Measurements from ENCODE around the gene KCTD21.

KCTD21 gene

GRCh38 chr11:78138694-78139421 is 49.6 kb downstream of the KCTD21 start:
- TF ChIP-seq MAX (IDR thresholded peaks at IDR 0.05), result no peak

DNA sequence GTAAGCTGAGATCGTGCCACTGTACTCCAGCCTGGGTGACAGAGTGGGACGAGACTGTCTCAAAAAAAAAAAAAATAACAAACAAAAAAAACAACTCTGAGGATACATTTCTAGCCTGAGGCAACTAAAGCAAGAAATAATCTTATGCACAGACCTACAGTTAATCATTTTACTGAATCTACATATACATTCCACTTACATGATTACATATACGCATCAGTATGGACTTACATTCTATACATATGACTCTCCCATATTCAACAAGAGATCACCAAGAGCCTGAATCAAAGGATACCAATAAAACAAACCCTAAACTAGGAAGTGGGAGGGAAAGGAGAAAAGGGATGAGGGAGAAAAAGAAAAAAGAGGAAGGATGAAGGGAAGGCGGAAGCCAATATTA is 50.1 kb downstream of the KCTD21 start:
- no peak for TF ChIP-seq TEAD4 (IDR thresholded peaks at IDR 0.05)
- TF ChIP-seq ZBTB7A (IDR thresholded peaks at IDR 0.05; ENCODE audit: low read depth), result no peak
- no peak for TF ChIP-seq CREB1 (IDR thresholded peaks at IDR 0.05; ENCODE audit: low read depth)
- no peak for TF ChIP-seq CEBPB (IDR thresholded peaks at IDR 0.05)
- TF ChIP-seq MAX (IDR thresholded peaks at IDR 0.05), result no peak
- TF ChIP-seq FOXM1 (IDR thresholded peaks at IDR 0.05; ENCODE audit: borderline replicate concordance, low read depth), result no peak
- TF ChIP-seq YY1 (IDR thresholded peaks at IDR 0.05; ENCODE audit: low read depth), result no peak
- no peak for TF ChIP-seq RAD21 (IDR thresholded peaks at IDR 0.05; ENCODE audit: low read depth)
- TF ChIP-seq, protein P1, sequence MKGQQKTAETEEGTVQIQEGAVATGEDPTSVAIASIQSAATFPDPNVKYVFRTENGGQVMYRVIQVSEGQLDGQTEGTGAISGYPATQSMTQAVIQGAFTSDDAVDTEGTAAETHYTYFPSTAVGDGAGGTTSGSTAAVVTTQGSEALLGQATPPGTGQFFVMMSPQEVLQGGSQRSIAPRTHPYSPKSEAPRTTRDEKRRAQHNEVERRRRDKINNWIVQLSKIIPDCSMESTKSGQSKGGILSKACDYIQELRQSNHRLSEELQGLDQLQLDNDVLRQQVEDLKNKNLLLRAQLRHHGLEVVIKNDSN (IDR thresholded peaks at IDR 0.05), result no peak
- TF ChIP-seq TAF1 (IDR thresholded peaks at IDR 0.05; ENCODE audit: low read depth), result no peak
- no peak for TF ChIP-seq TCF12 (IDR thresholded peaks at IDR 0.05; ENCODE audit: low read depth)
- no peak for TF ChIP-seq REST (IDR thresholded peaks at IDR 0.05; ENCODE audit: low read depth)
- no peak for TF ChIP-seq EP300 (IDR thresholded peaks at IDR 0.05; ENCODE audit: borderline replicate concordance)
- no peak for TF ChIP-seq EGR1 (IDR thresholded peaks at IDR 0.05)
- no peak for TF ChIP-seq NFIC (IDR thresholded peaks at IDR 0.05)

DNA sequence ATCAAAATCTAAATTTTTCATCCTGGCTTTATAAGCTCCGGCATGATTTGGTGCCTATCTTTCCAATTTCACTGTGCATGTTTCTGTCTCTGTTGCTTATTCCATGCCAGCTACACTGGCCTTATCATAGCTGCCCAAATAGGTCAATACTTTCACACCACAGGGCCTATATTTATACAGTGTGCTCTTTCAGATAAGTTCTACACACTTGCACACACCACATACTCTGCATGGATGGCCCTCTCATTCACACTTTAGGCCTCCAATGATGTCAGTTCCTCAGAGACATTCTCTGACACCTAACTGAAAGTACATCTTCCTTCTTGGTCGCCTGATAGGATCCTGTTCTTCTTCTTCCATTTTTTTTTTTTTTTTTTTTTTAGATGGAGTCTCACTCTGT is 56.0 kb downstream of the KCTD21 start:
- no peak for TF ChIP-seq CREB1 (IDR thresholded peaks at IDR 0.05; ENCODE audit: low read depth)
- no peak for TF ChIP-seq MAX (IDR thresholded peaks at IDR 0.05)
- no peak for TF ChIP-seq CEBPB (IDR thresholded peaks at IDR 0.05)
- TF ChIP-seq TAF1 (IDR thresholded peaks at IDR 0.05; ENCODE audit: low read depth), result no peak
- TF ChIP-seq NFIC (IDR thresholded peaks at IDR 0.05), result no peak

DNA sequence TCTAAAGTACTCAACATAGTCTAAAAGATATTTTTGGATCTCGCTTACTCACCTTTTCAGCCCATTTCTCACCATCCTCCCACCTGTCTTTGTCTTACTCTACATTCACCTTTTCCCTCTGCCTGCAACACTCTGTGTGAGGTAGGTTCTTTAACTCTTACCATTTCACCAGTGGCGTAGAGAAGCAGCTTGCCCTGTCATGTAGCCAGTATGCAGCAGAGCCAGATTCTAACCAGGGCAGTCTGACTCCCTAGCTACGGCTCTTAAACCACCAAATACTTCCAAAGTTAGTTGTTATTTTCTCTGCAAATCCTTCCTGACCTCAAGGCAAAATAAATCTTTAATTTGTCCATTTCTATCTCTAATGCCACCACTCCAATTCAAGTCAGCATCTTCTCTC is 56.5 kb downstream of the KCTD21 start:
- no peak for TF ChIP-seq CEBPB (IDR thresholded peaks at IDR 0.05)
- no peak for TF ChIP-seq RAD21 (IDR thresholded peaks at IDR 0.05; ENCODE audit: low read depth)
- TF ChIP-seq MAX (IDR thresholded peaks at IDR 0.05), result no peak
- TF ChIP-seq, protein P1 (IDR thresholded peaks at IDR 0.05), result no peak
- no peak for TF ChIP-seq FOXM1 (IDR thresholded peaks at IDR 0.05; ENCODE audit: borderline replicate concordance, low read depth)
- no peak for TF ChIP-seq EGR1 (IDR thresholded peaks at IDR 0.05)
- no peak for TF ChIP-seq NFIC (IDR thresholded peaks at IDR 0.05)
- no peak for TF ChIP-seq YY1 (IDR thresholded peaks at IDR 0.05; ENCODE audit: low read depth)
- no peak for TF ChIP-seq TEAD4 (IDR thresholded peaks at IDR 0.05)
- no peak for TF ChIP-seq ZBTB7A (IDR thresholded peaks at IDR 0.05; ENCODE audit: low read depth)
- no peak for TF ChIP-seq TAF1 (IDR thresholded peaks at IDR 0.05; ENCODE audit: low read depth)
- TF ChIP-seq CREB1 (IDR thresholded peaks at IDR 0.05; ENCODE audit: low read depth), result no peak
- TF ChIP-seq TCF12 (IDR thresholded peaks at IDR 0.05; ENCODE audit: low read depth), result no peak
- no peak for TF ChIP-seq REST (IDR thresholded peaks at IDR 0.05; ENCODE audit: low read depth)
- TF ChIP-seq EP300 (IDR thresholded peaks at IDR 0.05; ENCODE audit: borderline replicate concordance), result no peak

- TF ChIP-seq REST (IDR thresholded peaks at IDR 0.05; ENCODE audit: low read depth), result no peak
- TF ChIP-seq MAX (IDR thresholded peaks at IDR 0.05), result no peak
- TF ChIP-seq TAF1 (IDR thresholded peaks at IDR 0.05; ENCODE audit: low read depth), result no peak
- TF ChIP-seq CREB1 (IDR thresholded peaks at IDR 0.05; ENCODE audit: low read depth), result no peak
- TF ChIP-seq EP300 (IDR thresholded peaks at IDR 0.05; ENCODE audit: borderline replicate concordance), result no peak
- no peak for TF ChIP-seq CEBPB (IDR thresholded peaks at IDR 0.05)
- TF ChIP-seq FOXM1 (IDR thresholded peaks at IDR 0.05; ENCODE audit: borderline replicate concordance, low read depth), result no peak
- TF ChIP-seq EGR1 (IDR thresholded peaks at IDR 0.05), result no peak
- no peak for TF ChIP-seq TEAD4 (IDR thresholded peaks at IDR 0.05)
Measured at GRCh38 chr11:78127403-78127802, 61.0 kb downstream of the KCTD21 start.

Data from Ishikawa (cell line).